Suprapubic skin (tissue), 3 donors: ENCODE measurements around the gene ZNF521.

ENCODE experiments used
- EP300 ChIP-seq: sonication (generic); formaldehyde crosslinking; IDR thresholded peaks from one replicate; pipeline ENCODE4 v1.6.1; 2017; ENCODE audit warnings: antibody characterized with exemption
- POLR2A ChIP-seq, 2 donors: fragments of 450-650 bp; IDR thresholded peaks; one replicate each; pipeline ENCODE4 v1.6.1; 2017; ENCODE audit warnings: antibody characterized with exemption in 2 of 2, mild to moderate bottlenecking in 2 of 2, moderate library complexity in 2 of 2
- TF ChIP-seq, protein P1 (sequence below), 2 donors: fragments of 200-600 bp in 1 of 2; fragments of 450-650 bp in 1 of 2; sonication (generic) in 1 of 2; IDR thresholded peaks; one replicate each; pipeline ENCODE4 v1.5.1; 2016 to 2019; ENCODE audit warnings: antibody characterized with exemption in 2 of 2, mild to moderate bottlenecking in 1 of 2, moderate library complexity in 1 of 2

DNA sequence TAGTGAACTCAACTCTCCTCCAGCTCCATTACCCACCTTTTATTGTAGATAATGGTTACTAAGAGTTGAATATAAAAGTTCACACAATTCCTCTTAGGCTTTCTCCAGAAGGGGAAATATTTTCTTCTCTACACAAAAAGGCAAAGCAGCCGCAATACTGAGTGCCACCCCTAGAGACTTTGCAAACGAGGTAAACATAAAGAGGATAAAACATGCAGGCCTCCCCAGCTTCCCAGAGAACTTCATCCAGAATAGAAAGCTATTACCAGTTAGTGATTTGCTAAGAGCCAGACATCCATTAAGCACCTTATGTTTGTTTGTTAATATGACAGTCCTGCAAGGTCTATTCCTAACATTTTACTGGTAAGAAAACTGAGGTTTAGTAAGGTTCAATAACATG lies 17.4 kb downstream of the ZNF521 start:
- TF ChIP-seq, protein P1, sequence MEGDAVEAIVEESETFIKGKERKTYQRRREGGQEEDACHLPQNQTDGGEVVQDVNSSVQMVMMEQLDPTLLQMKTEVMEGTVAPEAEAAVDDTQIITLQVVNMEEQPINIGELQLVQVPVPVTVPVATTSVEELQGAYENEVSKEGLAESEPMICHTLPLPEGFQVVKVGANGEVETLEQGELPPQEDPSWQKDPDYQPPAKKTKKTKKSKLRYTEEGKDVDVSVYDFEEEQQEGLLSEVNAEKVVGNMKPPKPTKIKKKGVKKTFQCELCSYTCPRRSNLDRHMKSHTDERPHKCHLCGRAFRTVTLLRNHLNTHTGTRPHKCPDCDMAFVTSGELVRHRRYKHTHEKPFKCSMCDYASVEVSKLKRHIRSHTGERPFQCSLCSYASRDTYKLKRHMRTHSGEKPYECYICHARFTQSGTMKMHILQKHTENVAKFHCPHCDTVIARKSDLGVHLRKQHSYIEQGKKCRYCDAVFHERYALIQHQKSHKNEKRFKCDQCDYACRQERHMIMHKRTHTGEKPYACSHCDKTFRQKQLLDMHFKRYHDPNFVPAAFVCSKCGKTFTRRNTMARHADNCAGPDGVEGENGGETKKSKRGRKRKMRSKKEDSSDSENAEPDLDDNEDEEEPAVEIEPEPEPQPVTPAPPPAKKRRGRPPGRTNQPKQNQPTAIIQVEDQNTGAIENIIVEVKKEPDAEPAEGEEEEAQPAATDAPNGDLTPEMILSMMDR (IDR thresholded peaks at IDR 0.05), result no peak
- TF ChIP-seq POLR2A (IDR thresholded peaks at IDR 0.05) (no peak), EP300 (no peak)
